ENCODE results near the gene ANO5.

Gene ANO5

DNA sequence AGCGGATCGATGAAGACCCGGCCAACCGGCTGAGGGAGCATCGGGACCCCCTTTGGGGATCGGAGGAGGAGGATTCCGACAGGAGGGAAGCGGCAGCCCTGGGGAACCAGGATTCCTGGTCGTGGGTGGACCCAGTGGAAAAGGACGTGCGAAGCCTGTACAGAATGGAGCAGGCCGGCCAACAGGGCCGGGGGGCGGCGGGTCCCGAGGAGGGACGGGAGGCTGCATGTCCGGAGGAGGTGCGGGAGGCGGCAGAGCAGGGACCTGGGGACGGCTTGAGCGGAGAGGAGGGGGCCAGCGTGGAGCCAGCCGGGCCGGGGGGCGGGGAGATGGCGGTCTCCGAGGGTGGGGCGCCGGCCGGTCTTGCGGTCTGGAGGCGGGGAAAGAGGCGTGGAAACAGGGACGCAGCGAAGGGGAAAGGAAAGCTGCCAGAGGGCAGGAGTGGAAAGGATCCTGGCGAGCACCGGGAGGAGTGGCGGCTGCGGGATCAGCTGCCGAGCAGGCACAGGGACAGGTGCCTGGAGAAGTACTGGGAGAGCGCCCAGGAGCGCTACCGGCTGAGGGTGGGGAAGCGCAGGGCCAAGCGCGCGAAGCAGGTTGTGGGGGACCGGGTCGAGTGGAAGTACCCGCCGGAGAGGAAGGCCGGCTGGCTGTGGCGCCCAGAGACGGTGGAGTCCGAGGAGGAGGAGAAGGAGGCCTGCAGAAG lies at the start of gene ANO5:
Gene ANO5, plus strand, starts transcription at position 444 of the 706 bp plus-strand sequence. CDS start 408 bp downstream, outside the sequence.
- no peak for DNase-seq

DNA sequence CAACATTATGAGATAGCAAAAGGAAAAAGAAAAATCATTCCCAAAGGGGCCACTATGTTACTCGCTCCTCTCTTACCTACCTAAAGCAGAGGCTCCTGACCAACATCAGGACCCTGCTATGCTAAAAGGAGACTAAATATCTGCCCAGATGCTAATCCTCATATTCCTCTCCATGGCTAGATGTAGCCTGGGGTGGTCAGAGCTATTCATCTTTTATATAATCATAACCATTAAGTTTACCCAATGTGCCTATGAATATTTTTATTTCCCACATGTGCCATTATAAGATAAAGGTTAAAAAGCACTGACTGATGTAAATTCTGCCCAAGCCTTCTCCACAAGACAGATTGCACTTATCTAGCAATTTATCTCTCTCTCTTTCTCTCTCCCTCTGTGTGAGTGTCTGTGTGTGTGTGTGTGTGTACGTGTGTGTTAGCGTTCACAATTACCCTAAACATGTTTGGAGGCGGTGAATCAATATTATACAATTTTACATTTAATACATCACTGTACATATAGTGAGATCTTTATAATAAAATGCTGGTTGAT lies 41.2 kb upstream of the ANO5 start:
- DNase-seq, result no peak

DNA sequence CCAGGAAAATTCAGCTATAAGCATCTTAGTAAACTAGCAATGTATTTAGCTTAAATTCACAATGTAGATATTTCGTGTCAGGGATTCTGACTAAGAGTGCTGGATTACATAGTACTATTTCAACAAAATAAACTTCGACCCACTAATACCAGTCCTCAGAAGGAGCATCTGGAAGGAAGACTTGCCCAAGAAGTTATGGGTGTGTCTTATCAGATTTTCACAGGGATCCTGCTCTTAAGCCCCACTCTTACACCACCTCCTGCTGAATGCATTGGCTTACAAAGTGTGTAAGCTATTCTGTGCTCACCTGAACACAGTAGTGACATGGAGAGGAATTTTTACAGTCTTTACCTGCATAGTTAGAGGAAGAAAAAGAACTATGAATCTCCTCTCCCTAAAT lies 35.4 kb upstream of the ANO5 start:
- no peak for DNase-seq

GRCh38 chr11:22161489-22161888 lies 31.4 kb upstream of the ANO5 start:
- DNase-seq, result no peak

DNA sequence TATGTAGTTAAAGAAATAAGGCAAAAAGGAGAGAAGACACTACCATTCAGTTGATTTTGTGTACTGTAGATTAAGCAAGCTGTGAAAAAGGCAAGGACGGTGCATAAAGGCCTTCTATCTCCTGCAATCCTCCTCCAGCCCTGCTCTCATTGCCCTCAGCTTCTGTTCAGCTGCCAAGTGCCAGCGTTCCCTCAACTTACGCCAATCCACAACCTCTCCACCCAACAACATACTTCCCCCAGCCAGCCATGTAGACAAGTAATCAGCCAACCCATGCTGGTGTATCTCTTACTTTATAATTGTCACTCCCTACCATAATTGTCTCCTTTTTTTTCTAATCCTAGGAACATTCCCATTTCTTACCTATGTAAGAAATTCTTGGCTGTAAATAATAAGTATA lies 30.1 kb upstream of the ANO5 start:
- no peak for DNase-seq

DNA sequence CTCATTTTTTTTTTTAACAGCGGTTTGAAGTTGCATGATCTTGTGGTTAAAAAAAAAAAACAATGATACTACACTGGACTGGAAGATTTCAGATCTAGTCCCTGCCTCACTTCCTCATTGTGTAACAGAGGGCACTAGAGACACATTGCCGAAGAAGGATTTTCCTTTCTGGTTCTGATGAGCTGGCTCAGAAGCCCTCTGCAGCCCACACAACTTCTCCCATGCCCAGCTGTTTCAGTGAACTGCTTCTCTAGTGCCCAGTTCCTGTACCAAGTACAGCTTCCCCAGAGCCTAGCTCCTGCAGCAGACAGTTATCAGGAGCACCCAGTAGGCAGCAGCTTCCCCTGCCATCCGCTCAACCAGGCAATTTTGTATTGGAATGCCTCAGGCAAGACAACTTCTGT lies 29.5 kb upstream of the ANO5 start:
- DNase-seq, result no peak

DNA sequence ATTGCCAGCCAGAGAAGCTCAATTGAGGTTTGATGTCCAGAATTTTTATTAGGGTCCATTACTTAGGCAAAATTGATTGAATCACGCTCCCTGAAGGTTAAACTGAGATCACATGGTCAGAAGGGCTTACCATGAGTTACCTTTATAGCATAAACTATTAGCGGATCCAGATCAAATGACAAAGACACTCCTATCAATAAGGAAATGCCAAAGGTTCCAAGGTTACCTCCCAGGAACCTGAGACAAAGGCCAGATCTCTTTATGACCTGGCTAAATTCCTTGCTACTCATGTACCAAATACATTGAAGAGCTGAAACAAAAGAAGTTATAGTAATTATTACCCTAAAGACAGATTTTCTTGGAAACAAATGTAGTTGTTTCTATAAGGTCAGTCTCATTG lies 27.8 kb upstream of the ANO5 start:
- DNase-seq, result no peak

DNA sequence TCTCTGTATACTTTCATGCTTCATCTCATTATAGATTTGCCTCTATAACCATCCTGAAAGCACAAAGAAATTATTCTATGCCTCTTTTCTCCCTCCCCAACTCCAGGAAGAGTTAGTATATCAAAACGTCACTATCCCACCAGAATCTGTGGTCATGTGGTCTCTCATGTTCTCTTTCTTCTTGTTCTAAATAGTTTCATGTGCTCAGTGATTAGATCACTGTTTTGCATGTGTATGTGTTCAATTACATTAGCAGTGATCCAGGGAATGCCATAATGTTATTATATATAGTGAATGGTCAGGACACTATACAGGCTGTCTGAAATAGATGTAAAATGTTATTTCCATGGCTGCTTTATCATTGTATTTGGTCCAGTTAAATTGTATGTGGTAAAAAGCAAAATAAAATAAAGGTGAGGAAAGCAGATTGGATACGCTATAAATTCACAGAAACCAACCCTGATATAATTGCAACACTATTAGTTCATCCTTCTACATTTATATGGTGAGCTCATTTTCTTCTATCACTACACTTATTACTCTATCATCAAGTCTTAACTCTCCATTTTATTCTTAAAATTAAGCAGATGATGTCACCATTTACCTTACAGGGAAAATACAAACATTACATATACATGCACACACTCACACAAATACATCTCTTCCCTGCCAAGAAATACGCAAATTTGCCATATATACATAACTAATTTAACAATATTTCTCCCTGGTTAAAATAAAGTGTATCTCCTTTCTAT lies 26.9 kb upstream of the ANO5 start:
- DNase-seq, result no peak

DNA sequence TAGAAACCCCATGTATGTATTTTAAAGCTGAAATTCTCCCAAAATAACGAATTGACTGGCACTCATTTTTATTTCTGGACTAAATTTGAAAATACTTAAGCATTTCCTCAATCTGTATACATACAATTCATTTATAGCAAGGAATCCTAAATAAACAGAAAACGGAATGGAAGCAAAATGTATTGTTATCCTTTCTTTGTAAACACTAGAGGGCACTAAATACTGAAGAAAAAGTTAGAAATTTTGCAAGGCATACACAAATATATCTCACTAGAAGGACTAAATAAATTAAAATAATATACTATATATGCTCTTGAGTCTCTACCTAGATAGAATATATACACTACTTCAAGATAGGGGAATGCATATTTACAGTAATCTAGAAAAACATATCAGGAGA lies 23.1 kb upstream of the ANO5 start:
- no peak for DNase-seq

- DNase-seq, result no peak
Measured at GRCh38 chr11:22173532-22173931, 19.4 kb upstream of the ANO5 start.

DNA sequence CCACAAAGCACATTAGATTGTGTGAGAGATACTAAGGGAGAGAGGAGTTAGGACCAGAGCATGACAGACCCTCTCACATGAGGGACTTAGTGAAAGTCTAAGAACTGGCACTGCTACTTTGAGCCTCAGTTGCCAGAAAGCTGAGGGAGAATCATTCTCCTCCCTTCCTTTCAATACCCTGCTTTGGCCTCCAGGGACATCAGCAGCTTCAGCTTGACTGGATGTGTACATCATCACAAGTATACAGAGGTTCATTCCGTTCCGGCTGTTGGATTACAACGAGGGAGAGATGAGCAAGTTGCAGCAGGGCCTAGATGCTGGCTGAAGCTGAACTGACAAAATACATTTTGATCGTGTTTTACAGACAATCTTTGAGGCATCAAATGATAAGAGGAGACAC lies 15.7 kb upstream of the ANO5 start:
- no peak for DNase-seq

DNA sequence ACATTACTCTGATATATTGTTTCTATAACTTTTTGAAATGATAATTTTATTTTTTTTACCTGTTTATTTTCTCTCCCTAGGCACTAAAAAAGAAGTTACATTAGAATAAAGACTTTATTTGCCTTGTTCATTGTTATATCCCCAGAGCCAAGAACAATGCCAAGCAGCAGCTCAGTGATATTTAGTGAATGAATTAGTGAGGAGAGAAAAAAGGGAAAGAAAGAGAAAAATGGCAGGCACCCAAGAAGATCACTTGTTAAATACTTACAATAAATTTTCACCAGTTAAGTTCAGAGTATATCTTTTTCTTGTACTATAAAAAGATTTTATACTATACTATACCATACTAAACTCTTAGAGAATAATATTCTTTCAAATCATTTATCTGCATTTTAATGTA lies 13.3 kb upstream of the ANO5 start:
- DNase-seq, result no peak

DNA sequence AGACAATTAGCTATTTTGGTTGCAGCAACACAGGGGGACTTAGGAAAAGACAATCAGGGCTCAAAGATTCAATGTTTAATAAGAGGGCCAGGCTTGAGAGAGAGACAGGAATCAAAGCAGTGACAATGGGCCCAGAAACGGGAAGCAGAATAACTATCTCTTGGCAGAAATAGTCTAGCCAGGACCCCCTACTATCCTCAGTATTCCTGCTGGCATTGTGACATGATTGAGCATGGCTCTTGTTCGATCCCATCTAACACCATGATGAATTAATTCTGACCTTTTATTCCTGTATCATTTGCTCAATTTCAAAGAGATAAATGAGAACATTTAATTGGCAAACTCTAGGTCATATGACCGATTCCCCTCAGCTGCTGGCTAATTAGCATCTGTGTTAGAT lies 12.8 kb upstream of the ANO5 start:
- no peak for DNase-seq

DNA sequence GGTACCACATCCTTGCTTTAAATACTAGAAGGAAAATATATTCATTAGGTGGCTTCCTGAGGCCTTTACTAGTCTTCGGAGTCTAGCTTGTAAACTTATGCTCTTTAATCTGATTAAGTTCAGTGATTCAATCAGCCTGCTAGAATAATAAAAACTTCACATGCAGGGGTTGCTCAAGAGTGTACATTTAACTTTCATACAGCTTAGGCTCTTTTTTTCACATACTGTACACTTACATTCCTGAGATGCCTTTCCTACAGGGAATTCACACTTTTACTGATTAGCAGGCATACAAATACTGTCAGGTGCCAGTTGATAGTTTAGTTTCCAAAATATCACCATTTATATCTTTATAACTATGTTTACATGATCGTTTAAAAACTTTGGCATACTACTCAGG lies 3.2 kb upstream of the ANO5 start:
- DNase-seq, result no peak

GRCh38 chr11:22190827-22191463 lies 1.9 kb upstream of the ANO5 start:
- no peak for DNase-seq

DNA sequence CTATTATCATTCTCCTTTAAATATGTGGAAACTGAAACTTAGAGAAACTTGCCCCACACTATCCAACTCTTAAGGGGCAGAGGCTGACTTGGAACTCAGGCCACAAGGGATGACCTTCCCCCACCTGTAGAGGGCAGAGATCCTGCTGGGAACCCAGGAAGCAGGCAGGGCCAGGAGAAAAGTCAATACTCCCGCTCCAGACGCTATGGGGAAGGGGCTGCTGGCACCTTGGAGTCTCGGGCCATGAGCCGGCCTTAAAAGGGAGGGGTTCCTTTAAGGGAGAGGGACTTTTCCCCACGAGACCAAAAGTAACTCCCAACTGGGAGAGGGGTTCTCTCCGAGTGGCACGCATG lies 620 bp upstream of the ANO5 start:
- DNase-seq, result no peak

GRCh38 chr11:22193348-22194051 lies 615 bp downstream of the ANO5 start:
- no peak for DNase-seq

DNA sequence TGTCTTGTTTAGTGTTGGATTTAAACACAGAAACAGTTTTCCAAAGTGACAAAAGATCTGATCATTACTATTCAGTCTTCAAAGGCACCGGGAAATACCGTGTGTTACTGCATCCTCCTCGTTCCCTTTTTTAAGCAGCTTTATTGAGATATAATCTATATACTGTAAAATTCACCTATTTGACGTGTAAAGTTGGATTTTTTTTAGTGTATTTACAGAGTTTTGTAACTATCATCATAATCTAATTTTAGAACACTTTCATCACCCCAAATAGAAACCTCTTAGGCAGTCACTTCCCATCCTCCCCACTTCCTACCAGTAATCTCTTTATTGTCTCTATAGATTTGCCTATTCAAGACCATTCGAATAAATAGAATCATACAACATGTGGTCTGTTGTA lies 1.4 kb downstream of the ANO5 start:
- DNase-seq, result no peak

- DNase-seq, result no peak
Measured at GRCh38 chr11:22194907-22195306, 2.0 kb downstream of the ANO5 start.

DNA sequence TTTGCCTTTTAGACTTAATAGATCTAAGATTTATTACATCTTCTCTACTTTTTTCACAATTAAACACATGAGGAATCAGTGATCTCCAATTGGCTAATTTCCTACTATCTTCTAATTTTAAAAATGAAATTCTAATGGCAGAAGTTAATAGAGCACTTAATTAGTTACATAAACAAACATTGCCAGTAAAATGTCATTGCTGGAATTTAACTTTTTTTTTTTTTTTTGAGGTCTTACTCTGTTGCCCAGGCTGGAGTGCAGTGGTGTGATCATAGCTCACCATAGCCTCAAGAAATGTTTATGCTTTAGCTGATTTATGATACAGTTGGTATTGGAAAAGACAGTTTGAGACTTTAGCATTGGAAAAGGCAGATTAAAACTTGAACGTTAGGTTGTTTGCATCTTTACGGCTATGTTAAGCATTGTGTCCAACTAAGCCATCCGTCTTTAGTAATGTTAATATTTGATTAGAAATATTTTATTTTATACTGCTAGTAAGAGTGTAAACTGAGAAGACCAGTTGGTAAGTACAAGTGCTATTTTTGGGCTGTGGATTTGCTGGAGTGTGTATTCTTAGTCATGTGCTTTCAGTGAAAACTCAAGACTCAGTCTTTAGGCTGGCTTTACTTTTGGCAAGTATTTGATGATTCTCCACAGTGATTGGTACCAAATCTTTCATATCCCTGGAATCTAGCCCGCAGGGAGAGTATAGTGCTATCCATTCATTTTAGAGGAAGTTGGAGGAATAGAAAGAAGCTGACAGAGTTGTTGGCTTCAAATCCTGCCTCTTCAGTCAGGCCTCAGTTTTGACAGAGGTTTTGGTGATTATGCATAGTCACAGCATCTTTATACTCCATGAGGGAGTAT lies 4.5 kb downstream of the ANO5 start:
- no peak for DNase-seq

- DNase-seq, result no peak
Measured at GRCh38 chr11:22199243-22199642, 6.4 kb downstream of the ANO5 start.

DNA sequence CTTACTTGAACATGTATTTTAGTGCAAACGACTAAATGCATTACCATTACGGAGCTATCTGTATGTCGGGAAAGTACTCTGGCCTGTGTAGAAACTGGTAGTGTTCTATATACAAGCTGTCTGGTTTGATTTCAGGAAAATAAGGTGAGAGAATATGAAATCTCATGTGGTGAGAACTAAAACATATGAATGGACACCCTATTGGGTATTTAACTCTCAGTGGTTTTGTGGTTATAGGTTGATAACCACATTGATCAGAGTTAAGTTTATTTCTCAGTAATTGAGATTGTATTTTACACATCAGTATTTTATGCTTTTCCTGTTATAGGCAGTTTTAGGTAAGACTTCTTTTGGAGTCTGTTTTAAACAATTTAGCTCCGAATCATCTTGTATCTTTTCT lies 10.4 kb downstream of the ANO5 start:
- DNase-seq, result no peak

Data from cerebellar nuclear complex (tissue), 1 donor.